Testis (tissue), 2 donors: ENCODE results near the gene GBF1.

Source experiments
- CTCF ChIP-seq, 3 experiments: fragments of 450-650 bp in 2 of 3; fragments of 200-600 bp in 1 of 3; sonication (generic) in 1 of 3; IDR thresholded peaks; one replicate each; pipeline ENCODE4 v1.5.1; 2016 to 2019; ENCODE audit warnings: antibody characterized with exemption in 3 of 3, mild to moderate bottlenecking in 2 of 3, moderate library complexity in 1 of 3
- POLR2A ChIP-seq: fragments of 450-650 bp; IDR thresholded peaks from one replicate; pipeline ENCODE4 v1.6.1; 2017; ENCODE audit warnings: antibody characterized with exemption, mild to moderate bottlenecking, moderate library complexity

DNA sequence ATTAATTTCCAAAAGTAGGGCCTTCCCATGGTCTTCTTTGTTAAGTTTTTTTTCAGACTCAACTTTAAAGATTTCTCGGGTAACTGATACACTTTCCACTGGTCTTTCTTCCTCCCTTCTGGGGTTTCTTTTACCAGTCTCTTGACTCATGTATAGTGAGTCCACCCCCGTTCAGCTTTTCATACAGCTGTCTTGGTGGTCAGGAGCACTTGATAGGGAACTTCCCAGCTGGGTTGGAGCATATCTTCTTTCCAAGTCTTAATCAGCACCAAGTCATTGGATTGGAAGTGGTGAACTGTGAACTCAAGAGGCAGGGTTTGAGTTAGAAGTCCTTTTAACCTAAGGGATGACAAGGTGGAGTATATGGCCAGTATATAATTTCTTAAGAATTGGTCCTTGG lies 48.4 kb upstream of the GBF1 start:
- TF ChIP-seq CTCF (IDR thresholded peaks at IDR 0.05) (no peak), POLR2A (no peak)
